Activated CD4-positive, alpha-beta T cell treated with anti-CD3 and anti-CD28 coated beads for 36 hours (primary cell): ENCODE data around the gene CHCHD1. TPM values are rescaled to one million over a fixed set of nuclear protein-coding genes. Genes with fewer than 3 reads are reported as not detected.

Experiments used
- ATAC-seq: fragments of 200-7000 bp; cut with Tn5 transposase; one replicate; pipeline ENCODE4 v1.10.0; 2021; ENCODE audit warnings: mild to moderate bottlenecking, moderate library complexity
- CTCF ChIA-PET: fragments of 350-600 bp; sonication (Branson Sonifier 250); formaldehyde crosslinking; loops from one replicate; lab custom pipeline; 2021; ENCODE audit warnings: antibody characterized with exemption; lab: Charles Lee
- POLR2A ChIA-PET: fragments of 350-600 bp; sonication (Branson Sonifier 250); formaldehyde crosslinking; loops from one replicate; lab custom pipeline; 2021; ENCODE audit warnings: antibody characterized with exemption, inconsistent platforms; lab: Charles Lee
- DNase-seq: peaks from one replicate; pipeline ENCODE4 v3.0.0-alpha.2; 2020
- H3K27ac Mint-ChIP-seq: one replicate; pipeline ENCODE4 v1.8.0; 2021; ENCODE audit warnings: mixed read lengths
- H3K27me3 Mint-ChIP-seq: one replicate; pipeline ENCODE4 v1.8.0; 2021; ENCODE audit warnings: mixed read lengths
- H3K36me3 Mint-ChIP-seq: one replicate; pipeline ENCODE4 v1.8.0; 2021; ENCODE audit warnings: low read depth, mixed read lengths
- H3K4me1 Mint-ChIP-seq: one replicate; pipeline ENCODE4 v1.8.0; 2021; ENCODE audit warnings: mixed read lengths
- H3K4me3 Mint-ChIP-seq: one replicate; pipeline ENCODE4 v1.8.0; 2021; ENCODE audit warnings: mild to moderate bottlenecking, moderate library complexity, mixed read lengths
- H3K9me3 Mint-ChIP-seq: one replicate; pipeline ENCODE4 v1.8.0; 2021; ENCODE audit warnings: low read depth, mixed read lengths
- intact Hi-C, 2 experiments: fragments of 100-400 bp; cut with DNase I in 1 of 2; cut with micrococcal nuclease in 1 of 2; formaldehyde crosslinking; loops; one replicate each; pipeline versions ENCODE4 v1.14.2 to v1.15.1; 2022 to 2024; cut with DNase I, micrococcal nuclease
- total RNA-seq, 2 experiments: library from RNA; stranded (reverse); gene quantifications; one replicate each; pipeline ENCODE4 v1.2.3, GENCODE V29; 2021

Gene CHCHD1
- total RNA-seq, 2 experiments from 2014 or later: 12.7 to 37.1 TPM

GRCh38 chr10:73800560-73801252 is 18.9 kb downstream of the CHCHD1 start:
- Mint-ChIP-seq H3K36me3 (peaks cover 40% of the 10 kb centered on the region), H3K4me3 (no peak overlapping the region), H3K27ac (no peak overlapping the region), H3K27me3 (no peaks in the 10 kb centered on the region), H3K4me1 (peaks cover 14% of the 10 kb centered on the region), H3K9me3 (no peaks in the 10 kb centered on the region)
- POLR2A ChIA-PET: interaction anchor here (1.0 to 1.9 kb wide), 2 partner anchors 9 to 29 kb away, joined by 3 to 7 read pairs; no protein-coding TSS in a partner anchor
- no peak for ATAC-seq
- CTCF ChIA-PET: interaction anchor here (0.9 kb wide), 1 partner anchor 140 kb away, joined by 3 read pairs; no protein-coding TSS in a partner anchor
- no peak for DNase-seq
- intact Hi-C loops: no loop called here

GRCh38 chr10:73801253-73801590 is 19.4 kb downstream of the CHCHD1 start:
- Mint-ChIP-seq H3K27me3 (no peaks in the 10 kb centered on the region), H3K4me3 (no peak overlapping the region), H3K36me3 (peaks cover 45% of the 10 kb centered on the region), H3K4me1 (peaks cover 19% of the 10 kb centered on the region), H3K27ac (no peak overlapping the region), H3K9me3 (no peaks in the 10 kb centered on the region)
- intact Hi-C loops: no loop called here
- ATAC-seq (no peak), DNase-seq (no peak)
- POLR2A ChIA-PET: interaction anchor here (1.0 to 1.9 kb wide), 2 partner anchors 9 to 30 kb away, joined by 3 to 7 read pairs; no protein-coding TSS in a partner anchor
- CTCF ChIA-PET: interaction anchor here (0.9 kb wide), 1 partner anchor 140 kb away, joined by 3 read pairs; no protein-coding TSS in a partner anchor

GRCh38 chr10:73802276-73802991 is 20.6 kb downstream of the CHCHD1 start:
- no peak overlapping the region for H3K4me3 Mint-ChIP-seq
- no peaks in the 10 kb centered on the region for H3K27me3 Mint-ChIP-seq
- no peak for DNase-seq
- intact Hi-C loops: no loop called here
- ChIA-PET CTCF (no interaction called here), POLR2A (no interaction called here)
- H3K36me3 Mint-ChIP-seq: peaks cover 52% of the 10 kb centered on the region
- H3K4me1 Mint-ChIP-seq: peaks cover 29% of the 10 kb centered on the region
- peak overlapping the region; percentile 67 for H3K27ac Mint-ChIP-seq
- no peaks in the 10 kb centered on the region for H3K9me3 Mint-ChIP-seq
- no peak for ATAC-seq

GRCh38 chr10:73803680-73804286 is 21.9 kb downstream of the CHCHD1 start:
- H3K9me3 Mint-ChIP-seq: no peaks in the 10 kb centered on the region
- CTCF ChIA-PET: interaction anchor here (0.7 to 1.2 kb wide), 2 partner anchors 17 to 35 kb away, joined by 3 read pairs; no protein-coding TSS in a partner anchor
- intact Hi-C loops: no loop called here

GRCh38 chr10:73806176-73806950 is 24.5 kb downstream of the CHCHD1 start:
- Mint-ChIP-seq H3K27me3 (no peaks in the 10 kb centered on the region), H3K36me3 (peaks cover 70% of the 10 kb centered on the region)

More at GRCh38 chr10:73803680-73804286, 21.9 kb downstream of the CHCHD1 start:
- DNase-seq (no peak), ATAC-seq (peak; percentile 56)
- POLR2A ChIA-PET: interaction anchor here (0.7 to 1.1 kb wide), 3 partner anchors 18 to 214 kb away, joined by 3 read pairs; no protein-coding TSS in a partner anchor
- no peak overlapping the region for H3K4me3 Mint-ChIP-seq
- no peaks in the 10 kb centered on the region for H3K27me3 Mint-ChIP-seq
- H3K27ac Mint-ChIP-seq: peak overlapping the region; percentile 80
- peaks cover 40% of the 10 kb centered on the region for H3K4me1 Mint-ChIP-seq
- peaks cover 57% of the 10 kb centered on the region for H3K36me3 Mint-ChIP-seq

GRCh38 chr10:73807471-73807870 is 25.6 kb downstream of the CHCHD1 start:
- peak overlapping the region; percentile 60 for H3K27ac Mint-ChIP-seq
- H3K9me3 Mint-ChIP-seq: no peaks in the 10 kb centered on the region
- POLR2A ChIA-PET: interaction anchor here (0.5 kb wide), 1 partner anchor 21 kb away, joined by 3 read pairs; no protein-coding TSS in a partner anchor
- H3K36me3 Mint-ChIP-seq: peaks cover 64% of the 10 kb centered on the region
- no peak for ATAC-seq
- H3K27me3 Mint-ChIP-seq: no peaks in the 10 kb centered on the region
- peaks cover 57% of the 10 kb centered on the region for H3K4me1 Mint-ChIP-seq
- DNase-seq: no peak
- intact Hi-C loops: no loop called here
- CTCF ChIA-PET: interaction anchor here (0.6 kb wide), 1 partner anchor 136 kb away, joined by 3 read pairs; no protein-coding TSS in a partner anchor
- no peak overlapping the region for H3K4me3 Mint-ChIP-seq

More at GRCh38 chr10:73806176-73806950, 24.5 kb downstream of the CHCHD1 start:
- ATAC-seq (no peak), DNase-seq (no peak)
- intact Hi-C loops: no loop called here
- Mint-ChIP-seq H3K4me1 (peaks cover 56% of the 10 kb centered on the region), H3K27ac (peak overlapping the region; percentile 60), H3K9me3 (no peaks in the 10 kb centered on the region), H3K4me3 (no peak overlapping the region)
- POLR2A ChIA-PET: interaction anchor here (0.9 kb wide), 1 partner anchor 372 kb away, joined by 4 read pairs; no protein-coding TSS in a partner anchor
- CTCF ChIA-PET: interaction anchor here (1.7 kb wide), 1 partner anchor 43 kb away, joined by 4 read pairs; no protein-coding TSS in a partner anchor

- intact Hi-C loops: no loop called here
- Mint-ChIP-seq H3K4me3 (no peak overlapping the region), H3K27ac (peak overlapping the region; percentile 91), H3K9me3 (no peaks in the 10 kb centered on the region), H3K27me3 (no peaks in the 10 kb centered on the region), H3K36me3 (peaks cover 57% of the 10 kb centered on the region), H3K4me1 (peaks cover 58% of the 10 kb centered on the region)
- DNase-seq: no peak
- ChIA-PET POLR2A (interaction anchor here (0.5 to 1.1 kb wide), 6 partner anchors 14 to 77 kb away, joined by 3 to 6 read pairs (median 3); no protein-coding TSS in a partner anchor), CTCF (interaction anchor here (0.6 to 0.8 kb wide), 4 partner anchors 25 to 65 kb away, joined by 3 read pairs; no protein-coding TSS in a partner anchor)
- ATAC-seq: no peak
Measured at GRCh38 chr10:73808021-73808815, 26.4 kb downstream of the CHCHD1 start.

GRCh38 chr10:73809061-73809818 is 27.4 kb downstream of the CHCHD1 start:
- intact Hi-C loops: no loop called here
- H3K36me3 Mint-ChIP-seq: peaks cover 49% of the 10 kb centered on the region
- no peaks in the 10 kb centered on the region for H3K9me3 Mint-ChIP-seq
- peaks cover 50% of the 10 kb centered on the region for H3K4me1 Mint-ChIP-seq
- ATAC-seq (no peak), DNase-seq (no peak)
- POLR2A ChIA-PET: interaction anchor here (0.6 to 2.3 kb wide), 12 partner anchors 8 to 78 kb away, joined by 3 to 9 read pairs (median 3); a partner anchor contains a TSS
- CTCF ChIA-PET: interaction anchor here (0.6 to 1.6 kb wide), 8 partner anchors 10 to 452 kb away, joined by 3 to 5 read pairs (median 3); a partner anchor contains a TSS
- no peaks in the 10 kb centered on the region for H3K27me3 Mint-ChIP-seq
- H3K4me3 Mint-ChIP-seq: peak overlapping the region; percentile 78
- peak overlapping the region; percentile 91 for H3K27ac Mint-ChIP-seq

GRCh38 chr10:73810358-73810734 is 28.5 kb downstream of the CHCHD1 start:
- DNase-seq (peak; percentile 32), ATAC-seq (peak; percentile 11)
- ChIA-PET CTCF (interaction anchor here (0.9 to 1.6 kb wide), 9 partner anchors 12 to 453 kb away, joined by 3 to 7 read pairs (median 4); a partner anchor contains a TSS), POLR2A (interaction anchor here (0.6 to 2.3 kb wide), 11 partner anchors 10 to 1326 kb away, joined by 3 to 10 read pairs (median 5); partner anchors contain the start of genes CHCHD1 and SEC24C)
- peak overlapping the region; percentile 91 for H3K27ac Mint-ChIP-seq
- H3K27me3 Mint-ChIP-seq: no peaks in the 10 kb centered on the region
- intact Hi-C loops: loop anchor here (2.0 to 5.0 kb wide), 3 partner anchors 38 to 1300 kb away; partner anchors contain the start of gene SAMD8 (in 1 of the 2)
- H3K4me3 Mint-ChIP-seq: peak overlapping the region; percentile 78
- peaks cover 47% of the 10 kb centered on the region for H3K4me1 Mint-ChIP-seq
- H3K9me3 Mint-ChIP-seq: no peaks in the 10 kb centered on the region
- peaks cover 48% of the 10 kb centered on the region for H3K36me3 Mint-ChIP-seq
